ENCODE results near the gene SDK1. TPM values are rescaled to one million over a fixed set of nuclear protein-coding genes. Genes with fewer than 3 reads are reported as not detected.

SDK1 gene
- polyA plus RNA-seq, 3 donors, result 3.2 to 6.6 (median 3.3) TPM

GRCh38 chr7:4190010-4190981 is 889.2 kb downstream of the SDK1 start:
- H3K27ac ChIP-seq (ENCODE audit: low read depth, low read length), result no peak overlapping the region
- WGBS, 3 donors, result 64 to 88% (median 87%) methylated on average over 37 of the region's 37 CpGs

- WGBS, 3 donors, result 88 to 94% (median 91%) methylated on average over 19 of the region's 19 CpGs
- H3K27ac ChIP-seq (ENCODE audit: low read depth, low read length), result no peak overlapping the region
These were observed 890.0 kb downstream of the SDK1 start for GRCh38 chr7:4191046-4191445.

DNA sequence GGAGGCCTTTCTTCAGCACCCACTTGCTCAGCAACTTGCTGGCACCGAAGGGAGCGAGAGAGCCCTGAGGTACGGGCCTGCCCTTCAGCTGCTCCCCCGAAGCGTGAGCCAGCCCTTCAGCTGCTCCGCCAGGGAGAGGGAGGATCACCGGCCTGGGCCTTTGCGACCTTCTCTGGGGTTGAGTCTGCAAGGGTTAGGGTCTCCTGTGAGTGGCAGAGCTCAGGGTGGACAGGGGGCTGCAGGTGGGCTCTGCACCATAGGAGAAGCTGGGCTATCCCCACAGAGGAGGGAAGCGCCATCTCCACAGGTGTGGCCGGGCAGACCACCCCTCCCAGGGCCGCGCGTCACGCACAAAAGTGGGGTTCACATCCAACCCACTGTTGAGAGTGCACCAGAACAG is 890.5 kb downstream of the SDK1 start:
- H3K27ac ChIP-seq (ENCODE audit: low read depth, low read length), result no peak overlapping the region

GRCh38 chr7:4195660-4196059 is 894.6 kb downstream of the SDK1 start:
- WGBS, 3 donors, result 78 to 92% (median 82%) methylated on average over 7 of the region's 7 CpGs
- H3K27ac ChIP-seq (ENCODE audit: low read depth, low read length), result no peak overlapping the region

More for the DNA sequence above, 890.5 kb downstream of the SDK1 start:
- WGBS, 3 donors, result 95 to 97% (median 97%) methylated on average over 14 of the region's 14 CpGs

- H3K27ac ChIP-seq (ENCODE audit: low read depth, low read length), result no peak overlapping the region
- WGBS, 3 donors, result 78 to 89% (median 81%) methylated on average over 15 of the region's 15 CpGs
These were observed 895.2 kb downstream of the SDK1 start for GRCh38 chr7:4196121-4196819.

- WGBS, 3 donors, result 80 to 90% (median 82%) methylated on average over 6 of the region's 6 CpGs
- no peak overlapping the region for H3K27ac ChIP-seq (ENCODE audit: low read depth, low read length)
These were observed 897.2 kb downstream of the SDK1 start for GRCh38 chr7:4198301-4198700.

- H3K27ac ChIP-seq (ENCODE audit: low read depth, low read length), result no peak overlapping the region
- 89 to 97% (median 90%) methylated on average over 2 of the region's 2 CpGs for WGBS, 3 donors
These were observed 899.6 kb downstream of the SDK1 start for GRCh38 chr7:4200546-4201094.

DNA sequence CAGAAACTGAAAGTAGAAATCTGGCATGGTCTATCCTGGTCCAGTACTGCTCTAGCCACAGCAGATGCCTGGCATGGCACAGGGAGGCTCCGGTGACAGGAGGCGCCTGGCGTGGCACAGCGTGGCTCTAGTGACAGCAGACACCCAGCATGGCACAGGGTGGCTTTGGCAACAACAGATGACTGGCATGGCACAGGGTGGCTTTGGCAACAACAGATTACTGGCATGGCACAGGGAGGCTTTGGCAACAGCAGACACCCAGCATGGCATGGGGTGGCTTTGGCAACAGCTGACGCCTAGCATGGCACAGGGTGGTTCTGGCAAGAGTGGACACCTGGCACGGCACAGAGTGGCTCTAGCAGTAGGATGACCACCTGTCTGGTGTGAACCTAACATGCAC is 900.5 kb downstream of the SDK1 start:
- H3K27ac ChIP-seq (ENCODE audit: low read depth, low read length), result no peak overlapping the region
- 90 to 93% (median 91%) methylated on average over 6 of the region's 6 CpGs for WGBS, 3 donors

DNA sequence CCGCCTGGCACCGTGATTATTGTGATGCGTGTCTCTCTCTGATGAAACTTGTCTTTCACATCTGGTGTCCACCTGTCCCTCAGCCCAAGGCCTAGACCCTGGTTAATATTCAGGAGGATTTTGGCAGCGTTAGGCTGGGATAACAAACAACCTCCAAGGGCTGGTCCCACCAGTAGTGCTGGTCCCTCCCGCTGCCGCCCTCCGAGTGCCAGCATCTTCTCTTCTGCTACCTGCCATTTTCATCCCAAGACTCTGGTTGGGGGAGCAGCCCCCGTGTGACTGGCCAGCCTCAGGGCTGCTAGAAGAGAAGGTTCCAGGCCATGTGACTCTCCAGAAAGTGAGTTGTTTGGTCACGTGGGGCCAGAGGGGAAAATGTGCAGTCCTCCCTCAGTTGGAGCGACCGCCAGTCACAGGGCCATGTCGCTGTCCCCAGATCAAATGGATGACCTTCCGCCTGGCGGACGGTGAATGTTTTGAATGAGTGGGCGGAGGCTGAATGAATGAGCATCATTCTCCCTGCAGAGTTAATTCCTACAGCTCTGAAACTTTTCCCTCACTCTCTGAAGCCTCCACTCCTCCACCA is 901.2 kb downstream of the SDK1 start:
- no peak overlapping the region for H3K27ac ChIP-seq (ENCODE audit: low read depth, low read length)
- WGBS, 3 donors, result 81 to 95% (median 82%) methylated on average over 16 of the region's 16 CpGs

DNA sequence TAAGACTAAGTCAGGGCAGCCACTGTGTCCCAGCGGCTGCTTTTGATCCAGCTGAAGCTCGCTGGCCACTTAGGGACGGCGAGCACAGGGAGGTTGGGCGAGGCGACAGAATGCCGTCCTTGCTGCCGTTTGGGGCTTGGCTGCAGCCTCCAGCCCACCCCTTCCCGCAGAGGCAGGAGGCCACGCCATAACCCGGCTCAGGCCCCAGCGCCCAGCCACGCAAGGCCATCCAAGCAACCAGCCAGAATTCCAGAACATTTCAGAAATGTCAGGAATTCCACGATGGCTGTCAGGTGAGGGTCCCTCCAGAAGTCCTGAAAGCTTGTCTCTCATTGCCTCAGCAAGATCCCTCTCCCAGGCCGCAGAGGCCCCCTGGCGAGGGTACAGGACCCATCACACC is 901.9 kb downstream of the SDK1 start:
- H3K27ac ChIP-seq (ENCODE audit: low read depth, low read length), result no peak overlapping the region
- WGBS, 3 donors, result 86 to 87% (median 87%) methylated on average over 16 of the region's 16 CpGs

DNA sequence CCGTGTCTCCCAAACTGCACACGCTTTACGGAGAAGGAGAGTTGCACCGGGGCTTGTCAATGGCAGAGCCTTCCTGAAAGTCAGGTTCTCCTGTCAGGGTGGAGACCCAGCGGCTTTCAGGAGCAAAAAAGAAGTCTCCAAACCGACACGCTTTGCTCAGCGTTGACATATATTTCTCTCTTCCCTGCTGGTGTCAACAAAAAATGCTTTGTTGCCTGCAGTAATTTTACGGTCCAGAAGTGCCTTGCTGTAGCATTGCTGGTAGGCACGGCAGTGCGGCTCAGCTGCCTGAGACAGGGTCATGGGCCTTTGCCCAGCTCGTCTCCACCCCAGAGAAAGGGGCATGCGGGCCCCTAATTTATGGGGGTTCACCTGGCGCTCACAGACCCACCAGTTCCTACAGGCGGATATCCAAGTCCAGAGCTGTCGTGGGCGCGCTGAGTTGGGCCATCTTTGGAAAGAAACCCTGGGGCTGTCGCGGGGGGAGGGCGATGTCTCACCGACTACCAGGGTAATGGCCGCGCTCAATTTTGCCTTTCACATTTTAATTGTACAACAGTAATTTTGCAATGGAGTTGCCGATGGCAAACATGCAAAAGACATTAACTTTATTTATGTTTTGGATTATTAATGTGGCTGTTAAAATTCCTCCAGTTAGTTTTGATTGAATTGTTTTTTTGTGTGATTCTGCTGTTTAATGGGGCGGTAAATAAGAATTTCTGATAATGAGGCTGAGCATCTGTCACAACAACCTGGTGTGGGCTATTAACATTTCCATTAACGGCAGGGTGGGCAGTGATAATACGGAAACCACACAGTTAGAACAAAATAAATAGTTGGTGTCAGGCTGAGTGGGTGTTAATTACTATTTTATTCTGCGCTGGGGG is 902.8 kb downstream of the SDK1 start:
- WGBS, 3 donors, result 83 to 89% (median 85%) methylated on average over 29 of the region's 29 CpGs

GRCh38 chr7:4204513-4205165 is 903.6 kb downstream of the SDK1 start:
- H3K27ac ChIP-seq (ENCODE audit: low read depth, low read length), result no peak overlapping the region
- WGBS, 3 donors, result 42 to 82% (median 58%) methylated on average over 25 to 32 of the region's 32 CpGs

More for the DNA sequence above, 902.8 kb downstream of the SDK1 start:
- H3K27ac ChIP-seq (ENCODE audit: low read depth, low read length), result no peak overlapping the region

DNA sequence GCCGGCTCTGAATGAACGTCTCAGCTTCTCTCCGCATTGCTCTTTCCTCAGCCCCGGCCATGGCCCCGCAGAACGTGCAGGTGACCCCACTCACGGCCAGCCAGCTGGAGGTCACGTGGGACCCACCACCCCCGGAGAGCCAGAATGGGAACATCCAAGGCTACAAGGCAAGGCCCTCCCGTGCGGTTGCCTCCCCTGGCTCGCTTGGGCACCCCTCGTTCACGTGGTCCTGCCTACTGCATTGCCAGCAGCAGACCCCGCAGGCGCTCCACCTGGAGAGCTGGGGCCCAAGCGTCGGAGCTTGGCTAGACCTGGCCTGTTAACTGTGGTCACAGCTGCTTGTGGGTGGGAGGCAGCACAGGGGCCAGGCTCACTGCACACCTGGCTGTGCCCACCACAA is 904.8 kb downstream of the SDK1 start:
- 94 to 98% (median 95%) methylated on average over 18 of the region's 18 CpGs for WGBS, 3 donors
- H3K27ac ChIP-seq (ENCODE audit: low read depth, low read length), result no peak overlapping the region

- WGBS, 3 donors, result 93 to 95% (median 94%) methylated on average over 14 of the region's 14 CpGs
- H3K27ac ChIP-seq (ENCODE audit: low read depth, low read length), result no peak overlapping the region
These were observed 906.0 kb downstream of the SDK1 start for GRCh38 chr7:4207011-4207410.

DNA sequence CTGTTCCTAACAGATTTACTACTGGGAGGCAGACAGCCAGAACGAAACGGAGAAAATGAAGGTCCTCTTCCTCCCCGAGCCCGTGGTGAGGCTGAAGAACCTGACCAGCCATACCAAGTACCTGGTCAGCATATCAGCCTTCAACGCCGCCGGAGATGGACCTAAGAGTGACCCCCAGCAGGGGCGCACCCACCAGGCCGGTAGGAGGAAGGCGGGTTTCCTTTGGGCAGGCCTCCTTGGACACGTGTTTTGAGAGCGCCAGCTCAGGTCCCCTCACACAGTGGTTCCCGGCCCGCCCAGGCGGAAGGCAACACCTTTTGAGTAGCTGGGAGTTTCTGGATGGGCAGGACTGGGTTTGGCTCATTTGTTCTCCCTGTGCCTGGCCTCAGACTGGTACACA is 907.0 kb downstream of the SDK1 start:
- H3K27ac ChIP-seq (ENCODE audit: low read depth, low read length), result no peak overlapping the region
- WGBS, 3 donors, result 91 to 94% (median 93%) methylated on average over 15 of the region's 15 CpGs

DNA sequence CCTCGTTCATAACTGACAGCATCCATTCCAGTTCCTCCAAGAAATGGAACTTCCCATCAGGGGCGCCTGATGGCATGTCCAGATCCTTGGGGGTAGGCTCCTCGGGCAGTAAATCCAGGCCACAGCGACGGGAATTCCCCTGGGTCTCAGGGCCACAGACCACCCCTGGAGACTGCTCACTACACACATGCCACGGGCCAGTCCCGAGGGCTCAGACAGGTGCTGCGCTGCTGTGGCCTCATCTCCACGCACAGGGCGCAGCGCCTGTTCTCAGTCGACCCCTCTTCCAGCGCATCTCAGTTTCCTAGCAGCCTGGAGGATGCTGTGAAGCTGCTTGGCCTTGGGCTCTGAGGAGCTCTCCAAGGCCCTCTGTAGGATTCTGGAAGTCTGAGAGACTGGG is 907.5 kb downstream of the SDK1 start:
- H3K27ac ChIP-seq (ENCODE audit: low read depth, low read length), result no peak overlapping the region
- WGBS, 3 donors, result 88 to 93% (median 90%) methylated on average over 13 of the region's 13 CpGs

DNA sequence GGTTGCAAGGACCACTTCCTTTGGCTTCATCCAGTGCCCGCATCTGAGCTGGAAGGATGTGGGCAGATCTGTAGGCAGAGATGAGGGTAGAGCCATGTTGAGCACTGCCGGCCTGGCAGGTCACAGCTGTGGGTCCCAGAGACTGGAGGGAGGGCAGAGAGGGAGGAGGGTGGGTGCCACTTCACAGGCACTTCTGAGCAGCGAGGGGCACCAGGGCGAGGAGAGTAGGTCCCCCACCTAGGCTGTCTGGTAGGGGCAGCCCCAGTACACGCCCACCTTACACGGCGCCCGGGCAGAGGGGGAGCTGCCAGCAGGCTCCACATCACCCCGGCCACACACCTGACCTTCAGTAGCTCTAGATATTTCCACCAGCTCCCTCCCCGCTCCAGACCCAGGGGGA is 908.1 kb downstream of the SDK1 start:
- H3K27ac ChIP-seq (ENCODE audit: low read depth, low read length), result no peak overlapping the region
- WGBS, 3 donors, result 75 to 90% (median 82%) methylated on average over 10 of the region's 10 CpGs
